ENCODE data around the gene GEMIN4.

- TF ChIP-seq, protein P1, sequence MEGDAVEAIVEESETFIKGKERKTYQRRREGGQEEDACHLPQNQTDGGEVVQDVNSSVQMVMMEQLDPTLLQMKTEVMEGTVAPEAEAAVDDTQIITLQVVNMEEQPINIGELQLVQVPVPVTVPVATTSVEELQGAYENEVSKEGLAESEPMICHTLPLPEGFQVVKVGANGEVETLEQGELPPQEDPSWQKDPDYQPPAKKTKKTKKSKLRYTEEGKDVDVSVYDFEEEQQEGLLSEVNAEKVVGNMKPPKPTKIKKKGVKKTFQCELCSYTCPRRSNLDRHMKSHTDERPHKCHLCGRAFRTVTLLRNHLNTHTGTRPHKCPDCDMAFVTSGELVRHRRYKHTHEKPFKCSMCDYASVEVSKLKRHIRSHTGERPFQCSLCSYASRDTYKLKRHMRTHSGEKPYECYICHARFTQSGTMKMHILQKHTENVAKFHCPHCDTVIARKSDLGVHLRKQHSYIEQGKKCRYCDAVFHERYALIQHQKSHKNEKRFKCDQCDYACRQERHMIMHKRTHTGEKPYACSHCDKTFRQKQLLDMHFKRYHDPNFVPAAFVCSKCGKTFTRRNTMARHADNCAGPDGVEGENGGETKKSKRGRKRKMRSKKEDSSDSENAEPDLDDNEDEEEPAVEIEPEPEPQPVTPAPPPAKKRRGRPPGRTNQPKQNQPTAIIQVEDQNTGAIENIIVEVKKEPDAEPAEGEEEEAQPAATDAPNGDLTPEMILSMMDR (IDR thresholded peaks at IDR 0.05; ENCODE audit: low read depth, low read length, poor library complexity, severe bottlenecking) = no peak
- no peak for TF ChIP-seq EZH2phosphoT487 (IDR thresholded peaks at IDR 0.05; ENCODE audit: borderline replicate concordance, low read length)
These were observed 46.2 kb upstream of the GEMIN4 start for GRCh38 chr17:798246-798645.

Data from DOHH2 (cell line).